Neuronal stem cell (in vitro differentiated cells): ENCODE measurements around the gene VAMP1.

Experiments
- DNase-seq: peaks from one replicate; pipeline ENCODE4 v3.0.0-alpha.2; 2013; ENCODE audit warnings: low spot score
- H2AFZ ChIP-seq: one replicate; pipeline ENCODE4 v1.6.1; 2013; ENCODE audit warnings: mild to moderate bottlenecking, low read length, inconsistent platforms
- H2AK5ac ChIP-seq: 2 replicates; pipeline ENCODE4 v1.6.1; 2013; ENCODE audit warnings: low read depth, mild to moderate bottlenecking, inconsistent platforms, low read length, moderate library complexity, mixed read lengths
- H2BK120ac ChIP-seq: 2 replicates; pipeline ENCODE4 v1.6.1; 2013; ENCODE audit warnings: low read depth, mild to moderate bottlenecking, inconsistent platforms, low read length, moderate library complexity, mixed read lengths
- H2BK12ac ChIP-seq: one replicate; pipeline ENCODE4 v1.6.1; 2013; ENCODE audit warnings: low read length, inconsistent platforms
- H2BK15ac ChIP-seq: 2 replicates; pipeline ENCODE4 v1.6.1; 2013; ENCODE audit warnings: mild to moderate bottlenecking, low read length, inconsistent platforms, mixed read lengths
- H2BK5ac ChIP-seq: one replicate; pipeline ENCODE4 v1.6.1; 2013; ENCODE audit warnings: inconsistent platforms, mild to moderate bottlenecking, low read length, moderate library complexity
- H3K14ac ChIP-seq: one replicate; pipeline ENCODE4 v1.6.1; 2013; ENCODE audit warnings: low read length, inconsistent platforms
- H3K18ac ChIP-seq: 2 replicates; pipeline ENCODE4 v1.6.1; 2013; ENCODE audit warnings: low read length, inconsistent platforms
- H3K23ac ChIP-seq: 2 replicates; pipeline ENCODE4 v1.6.1; 2013; ENCODE audit warnings: low read depth, mild to moderate bottlenecking, mixed read lengths, low read length, inconsistent platforms; ENCODE audit not compliant: poor library complexity
- H3K27ac ChIP-seq: replicated peaks from 3 replicates; pipeline ENCODE4 v1.5.1; 2013; ENCODE audit warnings: low read length, inconsistent platforms
- H3K27me3 ChIP-seq, 3 experiments: 2 replicates each; pipeline ENCODE4 v1.6.1; 2013; ENCODE audit warnings: low read length in 3 of 3, mild to moderate bottlenecking in 2 of 3, inconsistent platforms in 1 of 3, low read depth in 1 of 3, mixed read lengths in 1 of 3, moderate library complexity in 1 of 3; ENCODE audit not compliant: control insufficient read depth in 3 of 3, insufficient read depth in 3 of 3
- H3K36me3 ChIP-seq, 2 donors: replicated peaks in 1 of 2; 2 replicates each; pipeline ENCODE4 v1.6.1; 2013; ENCODE audit warnings: low read length in 2 of 2; ENCODE audit not compliant: control insufficient read depth in 2 of 2, insufficient read depth in 2 of 2
- H3K4ac ChIP-seq: 2 replicates; pipeline ENCODE4 v1.6.1; 2013; ENCODE audit warnings: inconsistent platforms, mild to moderate bottlenecking, low read length, moderate library complexity
- H3K4me1 ChIP-seq, 2 donors: 1 replicate in 1 of 2; 2 replicates in 1 of 2; pipeline ENCODE4 v1.6.1; 2013; ENCODE audit warnings: low read length in 2 of 2, low read depth in 1 of 2; ENCODE audit not compliant: control insufficient read depth in 2 of 2, insufficient read depth in 1 of 2
- H3K4me2 ChIP-seq: one replicate; pipeline ENCODE4 v1.6.1; 2013; ENCODE audit warnings: mild to moderate bottlenecking, low read length, inconsistent platforms; ENCODE audit not compliant: insufficient read depth, poor library complexity, severe bottlenecking
- H3K4me3 ChIP-seq, 2 donors: 2 replicates each; pipeline ENCODE4 v1.5.1; 2013; ENCODE audit warnings: low read length in 2 of 2, mild to moderate bottlenecking in 2 of 2, inconsistent platforms in 1 of 2, moderate library complexity in 1 of 2
- H3K79me1 ChIP-seq: one replicate; pipeline ENCODE4 v1.6.1; 2013; ENCODE audit warnings: low read depth, mild to moderate bottlenecking, inconsistent platforms, low read length, moderate library complexity
- H3K9ac ChIP-seq: one replicate; pipeline ENCODE4 v1.6.1; 2013; ENCODE audit warnings: mild to moderate bottlenecking, low read depth, low read length, inconsistent platforms; ENCODE audit not compliant: poor library complexity
- H3K9me3 ChIP-seq, 2 donors: replicated peaks in 1 of 2; 2 replicates each; pipeline versions ENCODE3 to v1.6.1; 2013; ENCODE audit warnings: low read length in 2 of 2, mild to moderate bottlenecking in 2 of 2, inconsistent platforms in 1 of 2, low read depth in 1 of 2, mixed read lengths in 1 of 2, moderate library complexity in 1 of 2; ENCODE audit not compliant: control insufficient read depth in 2 of 2, insufficient read depth in 1 of 2
- H4K8ac ChIP-seq: one replicate; pipeline ENCODE4 v1.6.1; 2013; ENCODE audit warnings: low read depth, mild to moderate bottlenecking, inconsistent platforms, low read length, moderate library complexity
- H4K91ac ChIP-seq: one replicate; pipeline ENCODE4 v1.6.1; 2013; ENCODE audit warnings: low read length, low read depth, mild to moderate bottlenecking, inconsistent platforms; ENCODE audit not compliant: poor library complexity
- WGBS, 2 donors: extraction: QIAGEN DNeasy Blood & Tissue Kit; methylation state at CpG; one replicate each; pipeline ENCODE4 v1.1.7; 2013; ENCODE audit warnings: missing lambda C conversion rate in 2 of 2, mixed read lengths in 1 of 2; ENCODE audit not compliant: insufficient read length in 2 of 2, insufficient replicate concordance in 1 of 2; ENCODE audit errors: extremely low coverage in 2 of 2; 5-methylcytosine and 5-hydroxymethylcytosine counted together

VAMP1 gene

DNA sequence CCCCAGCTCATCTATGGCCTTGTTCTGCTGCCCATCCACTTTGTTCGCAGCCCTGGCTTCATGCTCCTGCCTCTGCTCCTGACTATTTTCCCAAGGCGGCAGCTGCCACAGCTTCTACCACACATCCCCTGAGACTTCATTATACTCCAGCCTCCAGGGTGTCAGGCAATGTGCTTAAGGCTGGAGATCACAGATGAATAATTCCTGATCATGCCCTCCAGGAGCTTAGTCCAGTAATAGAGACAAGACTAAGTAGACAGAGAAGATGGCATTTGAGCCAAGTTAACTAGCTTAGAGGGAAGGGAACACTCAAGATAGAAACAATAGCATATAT is 11.5 kb downstream of the VAMP1 start:
- Histone ChIP-seq H3K18ac (no peak overlapping the region), H3K14ac (no peak overlapping the region), H3K4ac (no peak overlapping the region), H2AK5ac (no peak overlapping the region), H3K4me3 (no peak overlapping the region), H3K27ac (no peak overlapping the region), H4K8ac (no peak overlapping the region), H2AFZ (no peak overlapping the region), H3K4me2 (no peak overlapping the region), H4K91ac (no peak overlapping the region), H2BK5ac (no peak overlapping the region), H2BK12ac (no peak overlapping the region), H3K23ac (no peak overlapping the region), H3K36me3 (peaks cover 25 to 49% of the 10 kb centered on the region in 2 donors), H2BK15ac (no peak overlapping the region), H3K9ac (peak overlapping the region; percentile 14), H3K79me1 (peaks cover 2% of the 10 kb centered on the region), H3K4me1 (no peaks in the 10 kb centered on the region), H3K9me3 (no peaks in the 10 kb centered on the region), H3K27me3 (no peaks in the 10 kb centered on the region), H2BK120ac (no peak overlapping the region)
- no CpG with 5 or more reads among the region's 2 CpGs for WGBS, 2 donors
- no peak for DNase-seq

DNA sequence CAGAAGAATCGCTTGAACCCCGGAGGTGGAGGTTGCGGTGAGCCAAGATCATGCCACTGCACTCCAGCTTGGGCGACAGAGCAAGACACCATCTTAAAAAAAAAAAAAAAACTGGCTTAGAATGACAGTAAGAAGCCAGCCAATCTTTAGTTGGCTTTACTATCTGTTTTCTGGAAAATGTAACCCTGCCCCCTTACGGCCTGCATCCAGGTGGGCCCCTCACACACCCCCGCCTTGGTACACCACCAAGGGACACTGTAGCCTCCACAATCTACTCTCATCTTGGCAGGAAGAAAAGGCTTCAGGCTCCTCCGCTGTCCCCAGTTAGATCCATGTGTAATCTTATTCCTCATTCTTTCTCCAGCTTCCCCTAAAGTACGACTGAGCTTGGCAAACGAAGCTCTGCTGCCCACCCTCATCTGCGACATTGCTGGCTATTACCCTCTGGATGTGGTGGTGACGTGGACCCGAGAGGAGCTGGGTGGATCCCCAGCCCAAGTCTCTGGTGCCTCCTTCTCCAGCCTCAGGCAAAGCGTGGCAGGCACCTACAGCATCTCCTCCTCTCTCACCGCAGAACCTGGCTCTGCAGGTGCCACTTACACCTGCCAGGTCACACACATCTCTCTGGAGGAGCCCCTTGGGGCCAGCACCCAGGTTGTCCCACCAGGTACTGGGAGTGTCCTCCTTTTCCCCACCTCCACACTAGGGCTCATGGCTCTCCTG is 12.0 kb downstream of the VAMP1 start:
- Histone ChIP-seq H2AK5ac (no peak overlapping the region), H4K91ac (no peak overlapping the region), H3K4me3 (no peak overlapping the region), H2BK15ac (no peak overlapping the region), H3K23ac (no peak overlapping the region), H2BK5ac (no peak overlapping the region), H3K9ac (peak overlapping the region; percentile 14), H3K4me2 (no peak overlapping the region), H3K9me3 (no peaks in the 10 kb centered on the region), H3K36me3 (peaks cover 21 to 44% of the 10 kb centered on the region in 2 donors), H3K14ac (no peak overlapping the region), H2BK12ac (no peak overlapping the region), H3K79me1 (peaks cover 2% of the 10 kb centered on the region), H3K27ac (no peak overlapping the region), H2AFZ (no peak overlapping the region), H4K8ac (no peak overlapping the region), H3K27me3 (no peaks in the 10 kb centered on the region), H3K4ac (no peak overlapping the region), H3K18ac (no peak overlapping the region), H2BK120ac (no peak overlapping the region), H3K4me1 (no peaks in the 10 kb centered on the region)
- no peak for DNase-seq
- WGBS, 2 donors, result no CpG with 5 or more reads among the region's 14 CpGs

DNA sequence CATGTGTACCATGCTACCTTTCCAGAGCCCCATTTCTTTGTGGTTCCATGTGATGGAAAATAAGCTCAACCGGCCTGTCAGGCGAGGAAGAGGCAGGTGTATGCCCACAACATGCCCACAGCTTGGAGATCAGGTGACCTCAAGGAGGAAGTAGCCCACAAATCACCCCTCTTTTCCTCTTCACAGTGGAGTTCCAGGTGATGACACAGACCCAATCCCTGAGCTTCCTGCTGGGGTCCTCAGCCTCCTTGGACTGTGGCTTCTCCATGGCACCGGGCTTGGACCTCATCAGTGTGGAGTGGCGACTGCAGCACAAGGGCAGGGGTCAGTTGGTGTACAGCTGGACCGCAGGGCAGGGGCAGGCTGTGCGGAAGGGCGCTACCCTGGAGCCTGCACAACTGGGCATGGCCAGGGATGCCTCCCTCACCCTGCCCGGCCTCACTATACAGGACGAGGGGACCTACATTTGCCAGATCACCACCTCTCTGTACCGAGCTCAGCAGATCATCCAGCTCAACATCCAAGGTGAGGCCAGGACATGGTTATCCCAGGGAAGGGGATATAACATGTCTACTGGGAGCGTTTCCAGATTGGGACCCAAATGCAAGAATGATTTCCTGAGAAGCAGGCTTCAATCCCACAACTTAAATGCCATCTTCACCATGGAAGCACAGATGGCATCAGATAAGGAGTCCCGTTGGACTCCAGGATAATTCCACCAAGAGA is 13.1 kb downstream of the VAMP1 start:
- H3K14ac ChIP-seq, result peak overlapping the region; percentile 32

DNA sequence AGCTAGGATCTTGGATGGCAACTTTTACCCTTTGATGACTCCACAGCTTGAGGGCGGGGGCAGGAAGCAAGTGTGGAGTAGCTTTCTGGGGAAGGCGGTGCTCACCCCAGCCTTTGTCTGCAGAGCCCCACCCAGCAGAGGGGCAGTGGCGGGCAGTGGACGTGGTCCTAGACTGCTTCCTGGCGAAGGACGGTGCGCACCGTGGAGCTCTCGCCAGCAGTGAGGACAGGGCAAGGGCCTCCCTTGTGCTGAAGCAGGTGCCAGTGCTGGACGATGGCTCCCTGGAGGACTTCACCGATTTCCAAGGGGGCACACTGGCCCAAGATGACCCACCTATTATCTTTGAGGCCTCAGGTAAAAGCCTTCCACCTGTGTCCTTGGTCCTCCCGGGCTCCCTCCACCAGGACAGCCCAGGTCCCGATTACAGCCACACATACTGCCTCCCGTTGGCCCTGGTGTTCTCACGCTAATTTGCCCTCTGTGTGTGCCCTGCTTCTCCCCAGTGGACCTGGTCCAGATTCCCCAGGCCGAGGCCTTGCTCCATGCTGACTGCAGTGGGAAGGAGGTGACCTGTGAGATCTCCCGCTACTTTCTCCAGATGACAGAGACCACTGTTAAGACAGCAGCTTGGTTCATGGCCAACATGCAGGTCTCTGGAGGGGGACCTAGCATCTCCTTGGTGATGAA is 17.4 kb downstream of the VAMP1 start:
- Histone ChIP-seq H3K18ac (peak overlapping the region; percentile 73), H4K91ac (no peak overlapping the region), H2BK120ac (no peak overlapping the region), H4K8ac (no peak overlapping the region), H2BK15ac (no peak overlapping the region), H2BK5ac (no peak overlapping the region), H2AK5ac (peak overlapping the region; percentile 0), H3K4me3 (no peak overlapping the region), H3K79me1 (peaks cover 3% of the 10 kb centered on the region), H3K27me3 (no peaks in the 10 kb centered on the region), H3K9ac (no peak overlapping the region), H2AFZ (no peak overlapping the region), H3K9me3 (no peaks in the 10 kb centered on the region), H3K4me2 (no peak overlapping the region), H3K36me3 (peaks cover 3 to 7% of the 10 kb centered on the region in 2 donors), H3K27ac (no peak overlapping the region), H3K4me1 (peaks cover 23 to 32% of the 10 kb centered on the region in 2 donors), H3K4ac (no peak overlapping the region), H3K14ac (no peak overlapping the region), H3K23ac (no peak overlapping the region), H2BK12ac (peak overlapping the region; percentile 34)
- no peak for DNase-seq
- WGBS, 2 donors, result no CpG with 5 or more reads among the region's 17 CpGs

More for the DNA sequence above, 13.1 kb downstream of the VAMP1 start:
- no peak overlapping the region for H3K4me3 ChIP-seq
- no peak overlapping the region for H4K91ac ChIP-seq
- H3K9me3 ChIP-seq, result no peaks in the 10 kb centered on the region
- peaks cover 5 to 7% of the 10 kb centered on the region in 2 donors for H3K4me1 ChIP-seq
- H3K79me1 ChIP-seq, result peaks cover 2% of the 10 kb centered on the region
- no CpG with 5 or more reads among the region's 12 CpGs for WGBS, 2 donors
- H3K27ac ChIP-seq, result no peak overlapping the region
- peak overlapping the region; percentile 65 for H2BK12ac ChIP-seq
- H3K36me3 ChIP-seq, result peaks cover 13 to 33% of the 10 kb centered on the region in 2 donors
- H3K4me2 ChIP-seq, result no peak overlapping the region
- H3K23ac ChIP-seq, result peak overlapping the region; percentile 46
- no peak overlapping the region for H3K4ac ChIP-seq
- H4K8ac ChIP-seq, result no peak overlapping the region
- H3K27me3 ChIP-seq, result no peaks in the 10 kb centered on the region
- H2AK5ac ChIP-seq, result no peak overlapping the region
- DNase-seq, result no peak
- H3K18ac ChIP-seq, result no peak overlapping the region
- no peak overlapping the region for H2BK5ac ChIP-seq
- H2BK120ac ChIP-seq, result no peak overlapping the region
- no peak overlapping the region for H2AFZ ChIP-seq
- no peak overlapping the region for H3K9ac ChIP-seq
- no peak overlapping the region for H2BK15ac ChIP-seq
